ENCODE data around the gene GSX1.
"Not testable (repeated sequence)": the region's sequence is repeated elsewhere in the genome, so short reads cannot be mapped to it uniquely, and the experiment has no call there.

The GSX1 gene

DNA sequence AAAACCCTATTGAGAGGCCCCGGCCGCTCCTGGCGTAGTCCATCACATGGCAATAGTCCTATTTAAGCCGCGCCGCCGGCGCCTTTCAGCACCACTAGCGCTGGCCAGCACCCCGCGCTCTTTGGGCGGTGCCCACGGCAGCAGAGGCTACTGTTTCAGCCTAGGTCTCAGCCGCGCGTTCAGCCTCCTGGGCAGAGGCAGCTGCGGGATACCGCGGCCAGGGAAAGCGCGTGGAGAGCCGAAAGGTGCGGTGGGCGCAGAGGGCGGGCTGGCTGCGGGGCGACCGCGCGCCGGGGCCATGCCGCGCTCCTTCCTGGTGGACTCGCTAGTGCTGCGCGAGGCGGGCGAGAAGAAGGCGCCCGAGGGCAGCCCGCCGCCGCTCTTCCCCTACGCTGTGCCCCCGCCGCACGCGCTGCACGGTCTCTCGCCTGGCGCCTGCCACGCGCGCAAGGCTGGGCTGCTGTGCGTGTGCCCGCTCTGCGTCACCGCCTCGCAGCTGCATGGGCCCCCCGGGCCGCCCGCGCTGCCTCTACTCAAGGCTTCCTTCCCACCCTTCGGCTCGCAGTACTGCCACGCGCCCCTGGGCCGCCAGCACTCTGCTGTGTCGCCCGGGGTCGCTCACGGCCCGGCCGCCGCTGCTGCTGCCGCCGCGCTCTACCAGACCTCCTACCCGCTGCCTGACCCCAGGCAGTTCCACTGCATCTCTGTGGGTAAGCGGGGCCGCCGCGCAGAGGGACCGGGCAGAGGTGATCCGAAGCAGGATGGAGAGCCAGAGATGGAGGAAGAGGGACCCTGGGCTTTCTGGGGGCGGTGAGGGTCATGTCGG, at the start of gene GSX1:
Gene GSX1 (plus strand): TSS at position 91 of the 826 bp plus-strand sequence. CDS start 208 bp downstream, at position 299.
- DNase-seq, result peak in 1 of 2 experiments; percentile 24

DNA sequence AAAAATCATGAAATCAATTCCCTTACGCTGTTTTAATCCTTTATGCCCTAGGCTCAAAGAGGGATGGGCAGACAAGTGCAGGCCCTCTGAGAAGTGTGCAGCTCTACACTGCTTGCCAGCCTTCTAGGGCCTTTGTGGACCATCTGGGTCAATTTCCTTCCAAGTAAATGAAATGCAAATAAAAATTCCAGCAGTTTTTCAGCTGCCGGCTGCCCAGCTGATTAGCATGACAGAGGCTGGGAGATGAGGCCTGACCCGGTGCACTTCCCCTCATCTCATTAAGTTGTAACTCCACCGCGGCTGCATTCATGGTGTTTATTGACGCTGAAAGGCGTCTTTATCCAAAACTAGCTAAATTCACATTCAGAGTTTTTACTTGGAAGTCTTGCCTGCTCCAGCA, 47.5 kb upstream of the GSX1 start:
- no peak for DNase-seq

DNA sequence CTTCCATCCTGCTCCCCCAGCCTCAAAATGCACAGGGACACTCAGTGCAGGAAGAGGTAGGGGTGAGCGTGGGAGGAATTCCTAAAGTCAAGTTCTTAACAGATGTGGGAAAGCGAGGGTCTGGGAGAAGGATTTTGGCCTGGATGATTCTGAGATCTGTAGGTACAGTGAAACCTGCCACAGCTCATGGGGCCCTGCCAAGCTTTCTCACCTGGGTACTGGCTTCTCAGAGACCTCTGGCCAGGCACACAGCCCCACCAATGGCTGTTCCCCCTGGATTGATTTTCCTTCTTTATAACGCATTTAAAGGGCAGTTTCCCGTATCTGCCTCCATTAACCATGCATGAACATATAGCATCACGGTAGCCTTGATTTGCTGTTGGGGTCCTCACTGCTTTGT, 47.0 kb upstream of the GSX1 start:
- no peak for DNase-seq

DNA sequence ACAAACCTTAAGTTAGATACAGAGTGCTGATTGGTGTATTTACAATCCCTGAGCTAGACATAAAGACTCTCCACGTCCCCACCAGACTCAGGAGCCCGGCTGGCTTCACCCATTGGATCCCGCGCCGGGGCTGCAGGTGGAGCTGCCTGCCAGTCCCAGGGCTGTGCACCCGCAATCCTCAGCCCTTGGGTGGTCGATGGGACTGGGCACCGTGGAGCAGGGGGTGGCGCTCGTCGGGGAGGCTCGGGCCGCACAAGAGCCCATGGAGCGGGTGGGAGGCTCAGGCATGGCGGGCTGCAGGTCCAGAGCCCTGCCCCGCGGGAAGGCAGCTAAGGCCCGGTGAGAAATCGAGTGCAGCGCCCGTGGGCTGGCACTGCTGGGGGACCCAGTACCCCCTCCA, 44.1 kb upstream of the GSX1 start:
- not testable (repeated sequence) for DNase-seq

DNA sequence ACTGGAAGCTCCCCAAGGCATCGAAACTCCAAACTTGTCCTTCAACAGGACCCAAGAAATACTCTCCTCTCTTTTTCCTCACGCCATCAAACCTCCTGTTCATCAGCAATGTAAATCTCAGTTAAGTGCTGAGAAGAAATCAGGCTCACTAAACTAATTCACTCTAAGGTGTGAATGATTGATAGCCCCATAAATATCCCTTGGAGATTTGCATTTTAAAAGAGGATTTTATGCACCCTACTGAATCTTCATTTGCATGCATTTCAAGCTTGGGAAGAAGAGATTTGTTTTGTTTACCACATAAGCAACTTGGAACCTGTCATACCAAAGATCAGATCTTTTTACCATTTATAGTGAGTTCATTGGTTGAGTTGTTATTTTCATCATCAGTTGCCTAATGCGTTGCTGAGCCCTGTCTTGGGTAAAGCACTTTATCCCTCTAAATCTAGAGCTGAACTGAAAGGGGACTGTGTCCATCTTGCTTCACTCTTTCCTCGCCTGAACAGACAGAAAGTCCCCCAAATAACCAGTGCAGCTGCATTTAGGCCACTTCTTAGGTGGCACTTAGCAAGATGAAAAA, 40.2 kb upstream of the GSX1 start:
- no peak for DNase-seq

DNA sequence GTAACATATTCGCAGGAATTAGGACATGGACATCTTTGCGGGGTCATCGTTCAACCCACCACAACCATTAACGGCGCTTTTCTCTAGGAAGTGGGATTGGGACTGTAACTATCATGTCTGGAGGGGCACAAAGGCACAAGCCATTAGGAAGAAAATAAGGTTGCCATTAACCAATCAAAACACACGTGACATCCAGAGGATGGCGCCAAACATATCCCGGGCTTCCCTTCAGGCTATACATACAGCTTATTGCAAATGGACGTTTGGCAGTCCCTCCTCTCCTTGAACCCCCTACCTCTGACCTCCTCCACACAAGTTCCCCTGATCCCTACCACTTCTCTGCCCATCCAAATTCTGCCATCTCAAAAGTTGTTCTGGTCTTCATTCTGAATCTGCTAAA, 26.6 kb upstream of the GSX1 start:
- DNase-seq, result no peak

DNA sequence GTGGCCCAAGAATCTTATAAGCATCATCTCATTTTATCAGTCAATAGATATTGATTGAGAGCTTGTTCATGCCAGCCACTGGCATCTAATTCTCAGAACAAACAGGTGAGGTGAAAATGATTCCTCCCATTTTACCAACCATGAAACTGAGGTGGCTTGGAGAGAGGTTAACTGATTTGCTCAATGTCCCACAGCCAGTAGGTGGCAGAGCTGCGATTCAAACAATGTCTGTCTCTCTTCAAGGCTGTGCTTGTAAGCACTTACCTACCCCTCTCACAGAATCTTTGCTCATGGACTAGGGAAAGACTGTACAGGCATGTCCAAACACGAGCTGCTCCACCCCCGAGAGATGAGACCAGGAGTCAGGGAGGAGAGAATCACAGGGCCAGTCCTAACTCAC, 21.5 kb upstream of the GSX1 start:
- peak in 1 of 2 experiments; percentile 17 for DNase-seq

DNA sequence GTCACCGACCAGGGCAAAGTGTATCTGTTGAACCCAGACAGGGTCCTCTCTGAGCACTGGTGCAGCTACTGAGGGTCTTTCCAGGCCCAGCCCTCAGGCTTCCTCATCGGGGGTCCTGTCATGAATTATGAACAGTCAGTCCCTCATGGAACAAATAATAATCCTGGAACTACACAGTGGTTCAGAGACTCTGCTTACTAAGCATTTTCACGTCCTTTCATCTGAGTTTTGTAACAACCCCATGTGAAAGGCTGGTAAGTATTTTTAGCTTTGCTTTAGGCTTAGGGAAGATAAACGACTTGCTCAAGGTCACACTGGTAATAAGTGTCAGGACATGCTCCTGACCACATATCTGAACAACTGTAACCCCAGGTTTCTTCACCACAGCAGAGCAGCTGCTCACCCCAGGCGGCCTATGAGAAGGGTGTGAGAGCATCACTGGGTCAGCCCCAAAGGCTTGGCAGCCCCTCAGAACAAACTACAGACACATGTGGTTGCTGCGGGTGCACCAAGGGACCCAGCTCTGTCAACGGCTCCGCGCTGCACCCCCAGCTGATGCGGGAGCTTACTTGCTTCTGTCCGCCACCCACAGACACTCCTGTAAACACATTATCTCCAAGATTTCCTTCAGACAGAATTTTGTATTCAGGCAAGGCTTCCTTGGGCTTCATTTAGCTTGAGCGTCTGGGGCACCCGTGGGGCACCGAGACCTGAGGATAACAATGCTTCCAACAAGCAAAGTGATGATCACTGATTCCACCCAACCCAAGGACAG, 19.4 kb upstream of the GSX1 start:
- no peak for DNase-seq

DNA sequence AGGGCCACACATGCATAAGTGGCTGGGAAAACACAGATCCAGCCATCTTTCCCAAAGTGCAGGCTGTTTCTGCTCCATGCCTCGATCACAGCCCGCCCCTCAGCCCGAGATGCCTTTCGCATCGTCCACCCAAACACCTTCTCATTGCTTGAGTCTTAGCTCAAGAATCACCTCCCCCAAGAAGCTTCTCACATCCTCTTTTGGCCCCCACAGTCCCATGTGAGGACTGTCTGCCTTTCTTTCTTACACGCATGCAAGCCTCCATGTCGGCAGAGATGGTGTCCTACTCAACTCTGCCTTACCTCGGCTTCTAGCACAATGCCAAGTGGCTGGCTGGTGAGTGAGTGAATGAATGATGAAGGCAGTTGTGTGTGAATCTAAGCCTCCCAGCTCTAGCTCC, 18.1 kb upstream of the GSX1 start:
- DNase-seq, result no peak

DNA sequence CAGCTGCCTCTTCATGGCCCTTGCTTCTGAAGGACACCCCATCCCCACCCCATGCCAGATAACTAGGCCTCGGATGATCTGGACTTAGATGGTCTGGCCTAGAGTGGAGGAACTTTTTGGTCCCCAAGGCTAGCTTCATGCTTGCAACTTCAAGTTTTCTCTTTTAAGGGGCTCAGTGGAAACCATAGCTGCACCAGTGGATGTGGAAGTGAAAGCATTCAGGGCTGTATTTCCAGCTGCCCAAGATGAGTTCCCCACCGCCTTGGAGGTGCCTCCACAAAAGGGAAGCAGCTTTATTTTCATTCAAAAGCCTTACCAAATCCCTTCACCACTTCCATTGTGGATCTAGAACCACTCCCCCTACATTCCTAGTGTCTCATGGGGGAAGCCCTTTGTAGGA, 17.6 kb upstream of the GSX1 start:
- no peak for DNase-seq

DNA sequence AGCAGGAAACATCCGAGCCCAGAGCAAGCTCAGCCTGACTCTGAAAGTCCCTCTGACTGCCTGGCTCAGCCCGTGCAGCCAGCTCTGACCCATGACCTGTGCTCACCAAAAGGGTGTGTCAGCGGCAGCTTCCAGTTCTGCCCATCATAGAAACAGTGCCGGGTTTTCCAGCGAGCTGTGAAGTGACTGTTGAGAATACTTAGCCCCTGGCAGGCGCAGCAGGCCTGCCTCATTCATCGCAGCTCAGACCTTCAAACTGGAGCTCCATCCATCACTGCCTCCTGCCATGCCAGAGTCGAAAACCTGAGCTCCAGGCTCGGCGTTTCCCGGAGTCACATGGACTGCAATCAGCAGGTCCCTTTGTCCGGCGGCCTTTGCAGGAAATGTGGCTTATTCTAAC, 16.3 kb upstream of the GSX1 start:
- DNase-seq, result no peak

DNA sequence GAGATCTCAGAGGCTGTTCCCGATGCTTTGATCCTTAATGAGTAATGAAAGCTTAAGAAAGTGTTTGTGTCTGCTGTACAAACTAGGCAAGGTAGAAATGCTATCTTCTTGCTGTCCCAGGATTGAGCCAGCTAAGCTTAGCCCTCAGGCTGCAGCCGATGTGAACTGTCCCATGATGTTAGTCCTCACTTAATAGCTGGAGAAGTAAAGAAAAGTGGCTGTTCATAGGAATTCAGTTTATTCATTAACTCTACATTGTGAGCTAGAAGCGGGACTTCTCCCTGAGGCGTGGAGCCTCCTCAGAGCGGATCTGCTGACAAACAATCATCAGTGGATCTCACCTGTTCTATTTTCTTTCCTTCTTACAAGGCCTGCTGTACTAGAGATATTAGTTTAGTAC, 10.1 kb upstream of the GSX1 start:
- no peak for DNase-seq

DNA sequence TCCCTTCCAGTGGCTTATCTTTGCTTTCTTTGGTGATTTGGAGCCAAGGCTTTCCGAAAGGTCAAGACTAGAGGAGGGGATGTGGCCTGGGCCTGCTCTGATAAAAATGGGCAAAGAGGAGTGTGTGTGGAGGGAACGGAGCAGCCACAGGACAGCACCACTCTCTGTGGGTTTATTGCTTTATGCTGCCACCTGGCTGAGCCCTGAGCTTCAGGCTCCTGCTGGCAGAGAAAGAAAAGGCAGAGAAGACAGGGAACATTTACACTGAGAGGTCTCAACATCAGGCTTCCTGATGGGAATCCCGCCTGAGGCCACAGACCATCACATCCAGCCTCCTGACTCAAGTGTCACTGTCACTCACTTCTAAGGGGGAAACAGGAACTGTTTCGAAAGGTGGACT, 9.2 kb upstream of the GSX1 start:
- peak in 1 of 2 experiments; percentile 4 for DNase-seq

DNA sequence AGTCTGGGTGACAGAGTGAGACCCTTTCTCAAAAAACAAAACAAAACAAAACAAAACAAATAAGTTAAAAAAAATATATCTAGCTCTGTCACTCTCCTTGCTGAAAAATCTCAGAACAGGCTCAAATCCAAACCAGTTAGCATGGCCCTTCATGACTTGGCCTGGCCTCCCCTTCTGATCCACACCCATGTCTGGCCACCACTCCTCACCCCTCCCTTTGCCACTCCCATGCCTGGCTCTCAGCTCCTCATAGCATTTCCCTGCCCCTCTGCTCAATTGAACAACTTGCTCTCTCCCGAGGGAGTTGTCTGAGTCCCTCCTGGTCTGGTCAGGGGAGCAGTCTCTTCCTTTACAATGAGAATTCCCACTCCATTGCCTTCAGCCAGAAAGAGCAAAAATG, 4.0 kb upstream of the GSX1 start:
- DNase-seq, result no peak

DNA sequence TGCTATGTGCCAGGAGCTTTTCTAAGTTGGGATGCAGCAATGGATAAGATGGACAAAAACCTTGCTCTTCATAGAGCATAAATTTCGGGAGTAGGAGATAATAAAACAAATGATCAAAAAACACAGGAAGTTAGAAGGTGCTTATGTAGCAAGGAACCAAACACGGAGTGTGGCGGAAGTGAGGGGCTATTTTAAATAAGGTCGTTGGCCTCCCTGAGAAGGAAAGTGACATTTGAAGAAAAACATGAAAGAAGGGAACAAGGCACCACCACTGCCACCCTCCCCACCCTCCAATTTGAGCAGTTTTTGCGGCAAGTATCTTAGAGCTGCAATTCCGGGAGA, 3.2 kb upstream of the GSX1 start:
- no peak for DNase-seq

DNA sequence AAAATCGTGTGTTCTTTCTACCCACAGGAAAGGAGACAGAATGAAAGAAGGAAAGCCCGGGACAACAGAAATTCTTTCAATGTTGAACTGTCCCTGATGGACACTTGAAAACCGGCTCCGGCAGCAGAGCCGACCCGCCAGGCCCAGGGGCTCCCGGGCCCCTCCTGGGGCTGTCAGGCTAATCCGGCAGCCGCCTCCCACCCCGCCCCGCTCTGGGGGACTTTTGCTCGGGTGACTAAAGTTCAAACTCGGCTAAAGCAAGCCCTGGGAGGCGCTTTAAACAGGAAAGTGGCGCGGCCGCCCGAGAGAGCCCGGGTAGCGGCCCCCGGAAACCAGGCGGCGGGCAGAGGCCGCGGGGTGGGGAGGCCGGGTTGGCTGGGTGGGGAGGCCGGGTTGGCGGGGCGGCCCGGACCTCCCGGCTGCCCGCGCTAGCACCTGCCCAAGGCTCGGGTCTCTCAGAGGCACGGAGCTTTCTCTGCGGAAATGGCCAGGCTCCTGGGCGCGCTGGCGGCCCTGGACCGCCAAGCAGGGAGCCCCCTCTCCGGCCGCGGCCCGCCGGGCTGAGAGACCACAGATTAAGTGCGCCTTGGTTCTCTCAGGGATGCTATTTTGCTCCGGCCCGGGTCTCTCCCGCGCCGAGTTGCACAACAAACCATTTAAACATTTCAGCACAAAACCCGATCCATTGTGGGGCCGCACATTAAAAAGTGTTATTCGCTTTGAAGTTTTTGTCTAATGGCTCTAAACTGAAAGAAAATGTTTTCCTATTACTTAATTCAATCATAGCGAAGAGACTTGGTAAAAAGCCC, 2.6 kb upstream of the GSX1 start:
- DNase-seq, result no peak

DNA sequence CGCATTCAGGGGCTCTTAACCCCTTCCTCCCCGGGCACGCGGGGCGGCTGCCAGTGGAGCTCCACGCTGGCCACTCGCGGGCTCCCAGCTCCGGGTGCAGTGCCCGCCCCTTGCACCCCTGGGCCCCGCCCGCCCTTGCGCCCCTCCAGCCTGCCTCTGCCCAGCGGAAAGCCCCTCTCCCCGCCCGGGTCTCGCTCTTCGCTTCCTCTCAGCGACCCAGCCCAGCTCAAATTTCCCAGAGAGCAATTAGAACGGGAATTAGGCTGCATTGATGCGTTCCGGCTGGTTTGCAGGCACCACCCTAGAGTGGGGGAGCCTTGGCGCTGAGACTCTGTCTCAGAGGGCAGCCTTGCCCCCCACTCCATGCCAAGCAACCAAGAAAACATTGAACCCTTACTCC, 1.8 kb upstream of the GSX1 start:
- DNase-seq, result no peak

DNA sequence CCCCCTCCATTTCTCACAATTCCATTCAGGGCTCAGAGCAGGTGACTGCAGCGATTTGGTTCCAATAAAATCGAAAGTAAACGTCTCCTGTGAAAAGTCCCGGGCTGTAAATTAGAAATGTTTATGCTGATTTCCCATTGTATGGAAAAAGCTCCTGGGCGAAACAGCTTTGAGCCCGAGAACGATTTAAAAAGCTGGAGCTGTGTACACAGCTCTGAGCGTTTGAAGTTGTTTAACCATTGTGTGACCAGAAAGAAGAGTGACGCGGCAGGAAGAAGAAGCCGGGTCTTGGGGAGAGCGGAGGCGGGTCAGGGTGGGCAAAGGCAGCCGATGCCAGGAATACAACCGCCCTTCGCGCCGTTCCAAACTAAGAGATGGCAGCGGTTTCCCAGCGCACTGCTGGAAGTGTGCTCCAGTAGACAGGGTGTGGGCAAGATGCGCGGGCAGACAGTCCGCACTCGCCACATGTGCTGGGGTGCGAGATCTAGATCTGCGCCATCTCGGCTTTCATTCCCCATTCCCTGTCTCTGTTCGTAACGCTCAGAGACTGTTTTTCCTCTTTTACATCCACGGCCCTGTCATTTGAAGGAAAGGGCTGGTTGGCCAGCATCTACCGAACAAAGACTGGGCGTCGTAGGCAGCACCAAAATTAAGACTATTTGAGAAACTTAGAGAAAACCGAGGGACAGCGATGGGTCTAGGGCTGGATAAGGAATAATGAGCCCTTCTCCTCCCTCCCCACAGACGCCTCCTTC, 960 bp upstream of the GSX1 start:
- peak in 1 of 2 experiments; percentile 9 for DNase-seq

DNA sequence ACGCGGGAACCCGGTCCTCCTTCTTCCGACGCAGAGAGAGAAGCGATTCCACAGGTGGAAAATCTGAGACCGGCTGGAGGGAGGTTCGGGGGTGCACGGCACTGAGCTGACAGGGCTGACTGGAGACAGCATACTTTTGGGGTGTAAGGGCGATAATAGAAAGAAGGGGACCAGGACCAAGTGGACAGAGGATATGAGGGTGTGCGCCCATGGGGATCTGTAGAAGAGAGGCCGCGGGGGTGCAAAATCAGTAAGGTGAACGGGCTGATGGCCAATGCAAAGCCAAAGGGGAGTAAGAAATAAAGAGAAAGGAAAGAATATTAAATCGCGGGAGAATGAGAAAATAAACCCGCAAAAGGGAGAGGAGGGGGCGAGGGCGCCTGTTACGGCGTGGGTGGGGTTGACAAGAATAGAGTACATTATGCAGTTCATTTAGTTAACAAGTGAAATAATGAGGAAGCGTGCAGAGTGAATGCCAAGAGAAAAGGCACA, 336 bp upstream of the GSX1 start:
- DNase-seq, result no peak

DNA sequence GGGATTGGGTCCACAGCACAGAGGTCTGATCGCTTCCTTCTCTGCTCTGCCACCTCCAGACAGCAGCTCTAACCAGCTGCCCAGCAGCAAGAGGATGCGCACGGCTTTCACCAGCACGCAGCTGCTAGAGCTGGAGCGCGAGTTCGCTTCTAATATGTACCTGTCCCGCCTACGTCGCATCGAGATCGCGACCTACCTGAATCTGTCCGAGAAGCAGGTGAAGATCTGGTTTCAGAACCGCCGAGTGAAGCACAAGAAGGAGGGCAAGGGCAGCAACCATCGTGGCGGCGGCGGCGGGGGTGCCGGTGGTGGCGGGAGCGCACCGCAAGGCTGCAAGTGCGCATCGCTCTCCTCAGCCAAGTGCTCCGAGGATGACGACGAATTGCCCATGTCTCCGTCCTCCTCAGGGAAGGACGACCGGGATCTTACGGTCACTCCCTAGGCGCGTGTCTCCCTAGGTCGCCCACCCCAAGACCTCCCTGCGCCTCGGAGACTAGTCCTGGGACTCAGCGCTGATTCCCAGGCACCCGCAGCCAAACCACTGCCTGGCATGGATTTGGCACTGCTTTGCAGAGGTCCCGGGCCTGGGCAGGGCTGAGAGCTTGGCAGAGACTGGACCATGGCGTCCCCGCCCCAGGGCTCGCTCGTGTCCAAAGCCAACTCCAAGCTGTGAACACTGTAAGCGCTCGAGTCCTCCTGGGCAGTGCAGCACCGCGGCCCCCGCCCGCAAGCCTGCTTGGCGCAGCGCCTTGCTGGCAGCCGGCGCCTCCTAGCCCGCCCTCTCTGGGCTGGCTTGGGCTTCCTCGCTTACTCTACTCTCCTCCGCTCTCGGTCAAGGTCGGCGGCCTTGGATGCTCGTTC, 1.5 kb downstream of the GSX1 start:
- peak in 1 of 2 experiments; percentile 11 for DNase-seq

DNA sequence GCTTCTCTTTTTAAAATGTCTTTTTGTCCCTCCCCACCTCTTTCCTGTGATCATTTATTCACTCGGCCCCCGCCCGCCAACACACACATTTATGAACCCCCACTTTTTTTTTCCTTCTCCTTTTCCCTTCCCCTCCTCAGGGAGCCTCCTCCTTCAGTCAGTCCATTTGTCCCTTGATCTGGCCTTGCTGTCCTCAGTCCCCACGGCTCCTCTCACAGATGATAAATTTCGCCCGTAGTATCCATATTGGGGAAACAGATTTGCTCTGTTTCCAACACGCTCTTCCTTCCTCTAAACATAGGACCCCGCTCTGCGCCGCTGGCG, 2.0 kb downstream of the GSX1 start:
- DNase-seq, result no peak
